Subcutaneous adipose tissue (tissue), 4 donors: ENCODE measurements around the gene NSUN7. TPM values are rescaled to one million over a fixed set of nuclear protein-coding genes. Genes with fewer than 3 reads are reported as not detected.

Source experiments
- CTCF ChIP-seq: fragments of 450-650 bp; IDR thresholded peaks from one replicate; pipeline ENCODE4 v1.5.1; 2016; ENCODE audit warnings: low read depth, mild to moderate bottlenecking, control low read depth, antibody characterized with exemption, moderate library complexity
- total RNA-seq, 4 donors: library from RNA; depleted of rRNA; stranded (reverse); fragments of >200 nt; gene quantifications; one replicate each; pipeline ENCODE4 v1.1.0, GENCODE V29; 2016

NSUN7 gene
- total RNA-seq, 4 donors from 2014 or later, result 0.16 to 4.0 (median 1.3) TPM

GRCh38 chr4:40755616-40756015 lies 5.9 kb downstream of the NSUN7 start:
- TF ChIP-seq CTCF, result no peak

- no peak for TF ChIP-seq CTCF
Observed at GRCh38 chr4:40763228-40763716, 13.5 kb downstream of the NSUN7 start.

- TF ChIP-seq CTCF, result no peak
Observed at GRCh38 chr4:40769266-40769665, 19.5 kb downstream of the NSUN7 start.

- no peak for TF ChIP-seq CTCF
Observed at GRCh38 chr4:40778090-40778489, 28.3 kb downstream of the NSUN7 start.

- no peak for TF ChIP-seq CTCF
Observed at GRCh38 chr4:40782876-40783275, 33.1 kb downstream of the NSUN7 start.

- TF ChIP-seq CTCF, result no peak
Observed at GRCh38 chr4:40785727-40786126, 36.0 kb downstream of the NSUN7 start.

GRCh38 chr4:40788331-40788730 lies 38.6 kb downstream of the NSUN7 start:
- TF ChIP-seq CTCF, result no peak
